ENCODE measurements around the gene CCDC59.
A peak's percentile ranks its signal among the peaks of the same experiment; 100 is the strongest.
"Not testable (repeated sequence)": the region's sequence is repeated elsewhere in the genome, so short reads cannot be mapped to it uniquely, and the experiment has no call there.

The CCDC59 gene

GRCh38 chr12:82383930-82384552 is 25.9 kb upstream of the CCDC59 start:
- H3K4me1 Mint-ChIP-seq = peaks cover 10% of the 10 kb centered on the region
- no peaks in the 10 kb centered on the region for H3K27me3 Mint-ChIP-seq (ENCODE audit: low read depth)
- peak; percentile 60 to 68 (median 61) for TF ChIP-seq CTCF (IDR thresholded peaks at IDR 0.05; ENCODE audit: unreplicated experiment in 3 of 3)
- H3K9me3 Mint-ChIP-seq = no peaks in the 10 kb centered on the region
- no peak overlapping the region for H3K4me3 Mint-ChIP-seq
- no peaks in the 10 kb centered on the region for H3K36me3 Mint-ChIP-seq (ENCODE audit: low read depth)
- H3K27ac Mint-ChIP-seq = no peak overlapping the region

- H3K27me3 Mint-ChIP-seq (ENCODE audit: low read depth) = no peaks in the 10 kb centered on the region
- peaks cover 19% of the 10 kb centered on the region for H3K36me3 Mint-ChIP-seq (ENCODE audit: low read depth)
- no peak for TF ChIP-seq CTCF (IDR thresholded peaks at IDR 0.05; ENCODE audit: unreplicated experiment in 3 of 3)
These were observed 20.8 kb upstream of the CCDC59 start for GRCh38 chr12:82378997-82379396.

GRCh38 chr12:82375201-82375600 is 17.0 kb upstream of the CCDC59 start:
- peaks cover 3% of the 10 kb centered on the region for H3K27me3 Mint-ChIP-seq (ENCODE audit: low read depth)
- TF ChIP-seq CTCF (IDR thresholded peaks at IDR 0.05; ENCODE audit: unreplicated experiment in 3 of 3) = no peak
- peaks cover 19% of the 10 kb centered on the region for H3K9me3 Mint-ChIP-seq
- H3K4me3 Mint-ChIP-seq = no peak overlapping the region
- peaks cover 50% of the 10 kb centered on the region for H3K36me3 Mint-ChIP-seq (ENCODE audit: low read depth)
- no peaks in the 10 kb centered on the region for H3K4me1 Mint-ChIP-seq
- H3K27ac Mint-ChIP-seq = no peak overlapping the region

More at GRCh38 chr12:82378997-82379396, 20.8 kb upstream of the CCDC59 start:
- Mint-ChIP-seq H3K27ac (no peak overlapping the region), H3K4me1 (peaks cover 3% of the 10 kb centered on the region), H3K9me3 (peaks cover 6% of the 10 kb centered on the region), H3K4me3 (no peak overlapping the region)

GRCh38 chr12:82366197-82366596 is 8.0 kb upstream of the CCDC59 start:
- H3K27ac Mint-ChIP-seq = no peak overlapping the region
- no peak overlapping the region for H3K4me3 Mint-ChIP-seq
- peaks cover 23% of the 10 kb centered on the region for H3K36me3 Mint-ChIP-seq (ENCODE audit: low read depth)
- TF ChIP-seq CTCF (IDR thresholded peaks at IDR 0.05; ENCODE audit: unreplicated experiment in 3 of 3) = no peak
- H3K27me3 Mint-ChIP-seq (ENCODE audit: low read depth) = peaks cover 3% of the 10 kb centered on the region
- H3K9me3 Mint-ChIP-seq = peaks cover 5% of the 10 kb centered on the region
- peaks cover 24% of the 10 kb centered on the region for H3K4me1 Mint-ChIP-seq

- no peak for TF ChIP-seq CTCF (IDR thresholded peaks at IDR 0.05; ENCODE audit: unreplicated experiment in 3 of 3)
- peaks cover 42% of the 10 kb centered on the region for H3K4me1 Mint-ChIP-seq
- H3K36me3 Mint-ChIP-seq (ENCODE audit: low read depth) = peaks cover 12% of the 10 kb centered on the region
- no peak overlapping the region for H3K27ac Mint-ChIP-seq
- peaks cover 2% of the 10 kb centered on the region for H3K9me3 Mint-ChIP-seq
- H3K4me3 Mint-ChIP-seq = no peak overlapping the region
- H3K27me3 Mint-ChIP-seq (ENCODE audit: low read depth) = no peaks in the 10 kb centered on the region
These were observed 5.8 kb upstream of the CCDC59 start for GRCh38 chr12:82363990-82364389.

- H3K4me1 Mint-ChIP-seq = peaks cover 58% of the 10 kb centered on the region
- no peaks in the 10 kb centered on the region for H3K27me3 Mint-ChIP-seq (ENCODE audit: low read depth)
- no peak overlapping the region for H3K4me3 Mint-ChIP-seq
- no peak overlapping the region for H3K27ac Mint-ChIP-seq
- TF ChIP-seq CTCF (IDR thresholded peaks at IDR 0.05; ENCODE audit: unreplicated experiment in 3 of 3) = no peak
- H3K9me3 Mint-ChIP-seq = no peaks in the 10 kb centered on the region
- H3K36me3 Mint-ChIP-seq (ENCODE audit: low read depth) = peaks cover 15% of the 10 kb centered on the region
These were observed 3.3 kb upstream of the CCDC59 start for GRCh38 chr12:82361461-82361915.

GRCh38 chr12:82360834-82361233 is 2.6 kb upstream of the CCDC59 start:
- H3K9me3 Mint-ChIP-seq; H3K27me3 Mint-ChIP-seq (ENCODE audit: low read depth): not testable (repeated sequence)
- Mint-ChIP-seq H3K4me3 (peak overlapping the region in 1 of 3 experiments; percentile 10), H3K36me3 (ENCODE audit: low read depth) (peaks cover 19% of the 10 kb centered on the region), H3K4me1 (peaks cover 55% of the 10 kb centered on the region), H3K27ac (peak overlapping the region in 1 of 3 experiments; percentile 17)
